Activated B cell treated with CpG ODN at 0.5 μM for 24 hours (primary cell): ENCODE data around the gene PHKA1. TPM values are rescaled to one million over a fixed set of nuclear protein-coding genes. Genes with fewer than 3 reads are reported as not detected.

Experiments
- ATAC-seq: fragments of 200-7000 bp; cut with Tn5 transposase; one replicate; pipeline ENCODE4 v1.10.0; 2021; ENCODE audit warnings: low read depth, mild to moderate bottlenecking, moderate library complexity
- CTCF ChIA-PET: fragments of 350-600 bp; sonication (Branson Sonifier 250); formaldehyde crosslinking; loops from one replicate; lab custom pipeline; 2021; ENCODE audit warnings: antibody characterized with exemption; lab: Charles Lee
- POLR2A ChIA-PET: fragments of 350-600 bp; sonication (Branson Sonifier 250); formaldehyde crosslinking; loops from one replicate; lab custom pipeline; 2021; ENCODE audit warnings: antibody characterized with exemption; lab: Charles Lee
- DNase-seq: peaks from one replicate; pipeline ENCODE4 v3.0.0; 2022
- H3K27ac Mint-ChIP-seq: one replicate; pipeline ENCODE4 v1.8.0; 2020; ENCODE audit warnings: mixed read lengths
- H3K27me3 Mint-ChIP-seq: one replicate; pipeline ENCODE4 v1.8.0; 2021; ENCODE audit warnings: mixed read lengths
- H3K36me3 Mint-ChIP-seq: one replicate; pipeline ENCODE4 v1.8.0; 2021; ENCODE audit warnings: low read depth, mixed read lengths
- H3K4me1 Mint-ChIP-seq: one replicate; pipeline ENCODE4 v1.8.0; 2021; ENCODE audit warnings: mixed read lengths
- H3K4me3 Mint-ChIP-seq: one replicate; pipeline ENCODE4 v1.8.0; 2020; ENCODE audit warnings: mild to moderate bottlenecking, mixed read lengths
- H3K9me3 Mint-ChIP-seq: one replicate; pipeline ENCODE4 v1.8.0; 2020; ENCODE audit warnings: mixed read lengths
- intact Hi-C: fragments of 100-400 bp; cut with micrococcal nuclease; formaldehyde crosslinking; loops from one replicate; pipeline ENCODE4 v1.15.1; 2024
- total RNA-seq: library from RNA; stranded (reverse); gene quantifications from 2 replicates; pipeline ENCODE4 v1.2.3, GENCODE V29; 2022
- TF ChIP-seq, protein P1 (sequence below): fragments of 200-600 bp; IDR thresholded peaks from one replicate; pipeline ENCODE4 v1.8.0; 2022; ENCODE audit warnings: antibody characterized with exemption, mild to moderate bottlenecking

Gene PHKA1
- total RNA-seq, 1 donor from 2014 or later: not detected

DNA sequence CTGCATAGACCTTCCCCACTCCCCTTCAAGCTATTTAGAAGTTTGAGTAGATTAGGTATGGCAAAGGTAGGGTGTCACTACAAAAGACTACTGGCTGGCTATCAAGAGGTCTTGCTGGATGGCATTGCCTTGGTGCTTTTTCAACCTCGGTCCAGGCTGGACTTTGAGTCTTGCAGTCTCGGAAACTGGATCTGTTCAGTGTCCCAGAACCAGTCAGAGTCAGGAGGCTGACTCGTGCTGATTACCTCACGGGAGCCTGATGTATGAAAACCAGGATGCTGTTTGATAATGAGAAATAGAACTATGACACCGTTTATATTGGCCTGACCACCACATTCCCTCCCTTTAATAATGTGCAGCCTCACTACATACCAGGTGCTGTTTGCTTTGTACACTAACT lies 2.7 kb upstream of the PHKA1 start:
- POLR2A ChIA-PET: no interaction called here
- Mint-ChIP-seq H3K4me3 (no peak overlapping the region), H3K4me1 (peaks cover 6% of the 10 kb centered on the region), H3K9me3 (no peaks in the 10 kb centered on the region), H3K27ac (no peak overlapping the region), H3K27me3 (peaks cover 5% of the 10 kb centered on the region), H3K36me3 (no peaks in the 10 kb centered on the region)
- DNase-seq (no peak), ATAC-seq (no peak)
- TF ChIP-seq, protein P1, sequence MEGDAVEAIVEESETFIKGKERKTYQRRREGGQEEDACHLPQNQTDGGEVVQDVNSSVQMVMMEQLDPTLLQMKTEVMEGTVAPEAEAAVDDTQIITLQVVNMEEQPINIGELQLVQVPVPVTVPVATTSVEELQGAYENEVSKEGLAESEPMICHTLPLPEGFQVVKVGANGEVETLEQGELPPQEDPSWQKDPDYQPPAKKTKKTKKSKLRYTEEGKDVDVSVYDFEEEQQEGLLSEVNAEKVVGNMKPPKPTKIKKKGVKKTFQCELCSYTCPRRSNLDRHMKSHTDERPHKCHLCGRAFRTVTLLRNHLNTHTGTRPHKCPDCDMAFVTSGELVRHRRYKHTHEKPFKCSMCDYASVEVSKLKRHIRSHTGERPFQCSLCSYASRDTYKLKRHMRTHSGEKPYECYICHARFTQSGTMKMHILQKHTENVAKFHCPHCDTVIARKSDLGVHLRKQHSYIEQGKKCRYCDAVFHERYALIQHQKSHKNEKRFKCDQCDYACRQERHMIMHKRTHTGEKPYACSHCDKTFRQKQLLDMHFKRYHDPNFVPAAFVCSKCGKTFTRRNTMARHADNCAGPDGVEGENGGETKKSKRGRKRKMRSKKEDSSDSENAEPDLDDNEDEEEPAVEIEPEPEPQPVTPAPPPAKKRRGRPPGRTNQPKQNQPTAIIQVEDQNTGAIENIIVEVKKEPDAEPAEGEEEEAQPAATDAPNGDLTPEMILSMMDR: no peak
- intact Hi-C loops: no loop called here
- CTCF ChIA-PET: no interaction called here

GRCh38 chrX:72715546-72715945 lies 1.4 kb upstream of the PHKA1 start:
- CTCF ChIA-PET: no interaction called here
- Mint-ChIP-seq H3K4me3 (no peak overlapping the region), H3K27me3 (peaks cover 5% of the 10 kb centered on the region), H3K27ac (no peak overlapping the region), H3K9me3 (no peaks in the 10 kb centered on the region), H3K4me1 (peaks cover 6% of the 10 kb centered on the region), H3K36me3 (no peaks in the 10 kb centered on the region)
- TF ChIP-seq, protein P1: no peak
- intact Hi-C loops: no loop called here
- POLR2A ChIA-PET: no interaction called here
- ATAC-seq (no peak), DNase-seq (no peak)

- no peaks in the 10 kb centered on the region for H3K9me3 Mint-ChIP-seq
- TF ChIP-seq, protein P1: no peak
- no peak overlapping the region for H3K27ac Mint-ChIP-seq
- peaks cover 5% of the 10 kb centered on the region for H3K27me3 Mint-ChIP-seq
- ChIA-PET CTCF (no interaction called here), POLR2A (no interaction called here)
- peaks cover 6% of the 10 kb centered on the region for H3K4me1 Mint-ChIP-seq
- no peak for DNase-seq
- intact Hi-C loops: no loop called here
- no peak for ATAC-seq
- H3K36me3 Mint-ChIP-seq: no peaks in the 10 kb centered on the region
- no peak overlapping the region for H3K4me3 Mint-ChIP-seq
These were observed 391 bp upstream of the PHKA1 start for GRCh38 chrX:72714478-72714916.

DNA sequence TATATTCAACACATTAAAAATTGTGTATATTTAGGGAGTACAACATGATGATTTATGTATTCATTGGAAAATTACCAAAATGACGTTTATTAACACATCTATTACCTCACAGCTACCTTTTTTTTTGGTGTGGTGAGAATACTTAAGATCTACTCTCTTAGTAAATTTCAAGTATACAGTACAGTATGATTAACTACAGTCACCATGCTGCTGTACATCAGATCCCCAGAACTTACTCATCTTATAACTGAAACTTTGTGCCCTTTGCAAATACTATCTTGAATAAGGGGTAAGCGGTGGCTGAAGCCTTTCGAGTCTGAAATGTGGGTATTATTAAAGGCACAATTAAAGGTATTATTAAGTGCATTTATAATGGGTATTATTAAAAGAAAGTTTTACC lies 976 bp downstream of the PHKA1 start:
- Mint-ChIP-seq H3K4me3 (no peak overlapping the region), H3K9me3 (no peaks in the 10 kb centered on the region), H3K27ac (no peak overlapping the region), H3K36me3 (no peaks in the 10 kb centered on the region), H3K4me1 (peaks cover 6% of the 10 kb centered on the region), H3K27me3 (peaks cover 5% of the 10 kb centered on the region)
- POLR2A ChIA-PET: no interaction called here
- ATAC-seq (no peak), DNase-seq (no peak)
- CTCF ChIA-PET: no interaction called here
- TF ChIP-seq, protein P1: no peak
- intact Hi-C loops: no loop called here

DNA sequence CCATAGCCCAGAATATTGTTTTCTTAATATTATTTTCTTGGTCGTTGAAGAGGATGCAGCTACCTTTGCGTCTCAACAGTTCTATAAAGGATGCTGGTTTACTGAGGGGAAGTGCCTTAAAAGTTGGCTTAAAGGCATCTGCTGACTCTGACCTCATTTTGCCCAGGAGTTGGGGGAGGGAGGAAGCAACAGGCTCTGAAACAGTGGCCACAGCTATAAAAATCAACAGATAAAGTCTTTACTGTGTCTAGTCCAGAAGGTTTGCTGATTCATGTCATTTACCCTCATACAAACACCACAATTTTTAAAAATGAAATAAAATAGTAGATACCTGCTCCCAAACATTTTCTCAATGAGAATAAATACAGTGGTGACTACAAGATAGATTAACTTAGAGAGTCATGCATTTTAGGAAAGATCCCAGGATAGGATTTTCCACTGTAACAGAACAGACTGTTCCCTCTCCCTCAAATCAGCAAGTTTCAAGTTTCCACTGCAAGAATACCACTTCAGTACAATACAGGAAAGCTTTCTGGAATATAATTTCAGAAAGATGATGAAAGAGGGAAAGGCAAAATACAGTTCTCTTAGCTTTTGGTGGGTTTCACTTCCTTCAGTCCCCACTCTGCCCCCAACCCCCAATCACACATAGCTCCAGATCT lies 1.9 kb downstream of the PHKA1 start:
- ATAC-seq (no peak), DNase-seq (no peak)
- Mint-ChIP-seq H3K4me3 (no peak overlapping the region), H3K27me3 (peaks cover 5% of the 10 kb centered on the region), H3K9me3 (no peaks in the 10 kb centered on the region), H3K36me3 (no peaks in the 10 kb centered on the region), H3K27ac (no peak overlapping the region), H3K4me1 (peaks cover 6% of the 10 kb centered on the region)
- TF ChIP-seq, protein P1: no peak
- CTCF ChIA-PET: no interaction called here
- intact Hi-C loops: no loop called here
- POLR2A ChIA-PET: no interaction called here
